Heart left ventricle (tissue), 16 donors: ENCODE measurements around the gene BCR. TPM values are rescaled to one million over a fixed set of nuclear protein-coding genes. Genes with fewer than 3 reads are reported as not detected.
A peak's percentile ranks its signal among the peaks of the same experiment; 100 is the strongest.

Source experiments
- ATAC-seq, 4 donors: fragments of 200-7000 bp; cut with Tn5 transposase; one replicate each; pipeline ENCODE4 v1.9.1; 2020 to 2022; ENCODE audit warnings: moderate library complexity in 4 of 4, mild to moderate bottlenecking in 3 of 4, moderate number of reproducible peaks in 1 of 4
- DNase-seq, 5 donors: peaks; one replicate each; pipeline ENCODE4 v3.0.0-alpha.2; 2020
- H3K27ac ChIP-seq, 12 donors: fragments of 200-600 bp; sonication (generic) in 4 of 12; one replicate each; pipeline versions ENCODE4 v1.5.0 to v1.8.0; 2016 to 2022; ENCODE audit warnings: mild to moderate bottlenecking in 2 of 12
- H3K27me3 ChIP-seq, 9 donors: fragments of 200-600 bp; sonication (generic) in 2 of 9; one replicate each; pipeline versions ENCODE4 v1.5.1 to v1.8.0; 2016 to 2022; ENCODE audit warnings: mild to moderate bottlenecking in 3 of 9
- H3K36me3 ChIP-seq, 9 donors: fragments of 200-600 bp; sonication (generic) in 2 of 9; one replicate each; pipeline versions ENCODE4 v1.5.0 to v1.8.0; 2018 to 2022; ENCODE audit warnings: mild to moderate bottlenecking in 2 of 9
- H3K4me1 ChIP-seq, 12 donors: fragments of 200-600 bp; sonication (generic) in 4 of 12; one replicate each; pipeline versions ENCODE4 v1.5.0 to v1.8.0; 2016 to 2022; ENCODE audit warnings: mild to moderate bottlenecking in 3 of 12
- H3K4me3 ChIP-seq, 12 donors: fragments of 200-600 bp; sonication (generic) in 4 of 12; one replicate each; pipeline versions ENCODE4 v1.5.0 to v1.8.0; 2017 to 2022; ENCODE audit warnings: mild to moderate bottlenecking in 9 of 12, moderate library complexity in 4 of 12
- H3K9me3 ChIP-seq, 12 donors: fragments of 200-600 bp; sonication (generic) in 4 of 12; one replicate each; pipeline versions ENCODE4 v1.5.0 to v1.8.0; 2016 to 2022; ENCODE audit warnings: mild to moderate bottlenecking in 1 of 12
- POLR2A ChIP-seq, 2 donors: fragments of 450-650 bp; IDR thresholded peaks; one replicate each; pipeline ENCODE4 v1.6.1; 2017; ENCODE audit warnings: antibody characterized with exemption in 2 of 2, mild to moderate bottlenecking in 2 of 2, moderate library complexity in 2 of 2
- WGBS, 4 donors: extraction: QIAGEN DNeasy Blood & Tissue Kit in 2 of 4; methylation state at CpG; one replicate each; pipeline versions ENCODE4 v1.1.5 to v1.1.7; 2013 to 2018; 5-methylcytosine and 5-hydroxymethylcytosine counted together
- intact Hi-C, 10 donors: fragments of 100-400 bp; cut with DNase I; formaldehyde crosslinking; loops; one replicate each; pipeline versions ENCODE4 v1.11.1 to v1.14.2; 2022
- polyA plus RNA-seq, 2 donors: library from polyadenylated mRNA; stranded (reverse); fragments of 200-250 nt; gene quantifications; one replicate each; pipeline ENCODE4 v1.2.3, GENCODE V29; 2013
- total RNA-seq, 9 donors: library from RNA; depleted of rRNA in 2 of 9; stranded (reverse); fragments of >200 nt in 2 of 9; fragmentation: NEBNext Ultra II Directional in 3 of 9; extraction: Animal tissue kit (Norgen Biotek cat#: 25700) in 3 of 9; gene quantifications; one replicate each; pipeline versions ENCODE4 v1.1.0 to v1.2.4, GENCODE V29; 2016 to 2023
- TF ChIP-seq, protein P1 (sequence below), 12 donors: fragments of 200-600 bp; sonication (generic) in 4 of 12; IDR thresholded peaks; one replicate each; pipeline versions ENCODE4 v1.5.0 to v1.8.0; 2018 to 2022; ENCODE audit warnings: antibody characterized with exemption in 12 of 12, mild to moderate bottlenecking in 5 of 12
- donor health status: ischemic (EF 13 %, LVEDD 7.1; RV severe dilation, severe dysfunction).
- donor health status: healthy with polysubstance abuse.
- donor health status: DM: no; HTN: yes; CAD: no.
- donor health status: DM: no; HTN: no; CAD: no.
- donor health status: ischemic (EF 25% LVEDD 6.9; RV normal size, moderate dysfunction).
- donor health status: ischemic (EF 25% LVEDD 5.7; RV mildly dilated, moderate dysfunction).
- donor health status: healthy.
- donor health status: DM: yes; HTN: yes; CAD: no.
- donor health status: ischemic (EF 35%, LVEDD 5.7; RV mildly dilated, moderate dysfunction).
- donor health status: nonischemic (EF 11% LVEDD 7.7; RV severe dilation, severe dysfunction).
- donor health status: DM: yes; HTN: yes; CAD: no.
- donor health status: PGD.
- donor health status: ischemic (EF 29% LVEDD 5.4; RV normal size, mild dysfunction).
- donor health status: nonischemic (EF 23%, LVEDD 6.1; RV moderate dilation, normal function).

BCR gene
- total and polyA plus RNA-seq, 11 donors = 12.6 to 51.1 (median 28.7) TPM

DNA sequence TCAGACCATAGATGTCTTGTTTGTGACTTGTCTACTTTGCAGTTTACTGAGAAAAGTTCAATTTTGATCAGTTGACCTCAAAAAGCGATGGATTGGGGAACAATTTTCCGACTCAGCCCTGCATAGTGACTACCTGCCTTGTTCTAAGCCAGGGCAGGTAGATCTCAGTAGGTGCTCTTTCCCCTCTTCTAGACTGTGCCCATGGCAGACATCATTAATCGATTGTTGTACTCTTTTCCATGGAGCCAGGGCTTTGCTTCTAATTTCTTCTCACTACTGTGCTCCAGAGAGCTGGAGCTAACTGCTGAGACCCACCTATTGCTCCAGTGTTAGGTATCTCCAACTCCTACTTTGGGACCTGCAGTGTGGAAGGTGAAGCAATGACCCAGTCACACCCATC, 25.2 kb upstream of the BCR start:
- intact Hi-C loops = no loop called here
- no peaks in the 10 kb centered on the region for H3K9me3 ChIP-seq
- H3K27ac ChIP-seq = no peak overlapping the region
- no peak overlapping the region for H3K4me3 ChIP-seq
- H3K36me3 ChIP-seq = no peaks in the 10 kb centered on the region
- peaks cover 0 to 4% (median 0%) of the 10 kb centered on the region in 9 donors for H3K27me3 ChIP-seq
- ATAC-seq (no peak), DNase-seq (no peak)
- peaks cover 0 to 17% (median 0%) of the 10 kb centered on the region in 12 donors for H3K4me1 ChIP-seq
- TF ChIP-seq POLR2A (IDR thresholded peaks at IDR 0.05) = no peak
- TF ChIP-seq, protein P1, sequence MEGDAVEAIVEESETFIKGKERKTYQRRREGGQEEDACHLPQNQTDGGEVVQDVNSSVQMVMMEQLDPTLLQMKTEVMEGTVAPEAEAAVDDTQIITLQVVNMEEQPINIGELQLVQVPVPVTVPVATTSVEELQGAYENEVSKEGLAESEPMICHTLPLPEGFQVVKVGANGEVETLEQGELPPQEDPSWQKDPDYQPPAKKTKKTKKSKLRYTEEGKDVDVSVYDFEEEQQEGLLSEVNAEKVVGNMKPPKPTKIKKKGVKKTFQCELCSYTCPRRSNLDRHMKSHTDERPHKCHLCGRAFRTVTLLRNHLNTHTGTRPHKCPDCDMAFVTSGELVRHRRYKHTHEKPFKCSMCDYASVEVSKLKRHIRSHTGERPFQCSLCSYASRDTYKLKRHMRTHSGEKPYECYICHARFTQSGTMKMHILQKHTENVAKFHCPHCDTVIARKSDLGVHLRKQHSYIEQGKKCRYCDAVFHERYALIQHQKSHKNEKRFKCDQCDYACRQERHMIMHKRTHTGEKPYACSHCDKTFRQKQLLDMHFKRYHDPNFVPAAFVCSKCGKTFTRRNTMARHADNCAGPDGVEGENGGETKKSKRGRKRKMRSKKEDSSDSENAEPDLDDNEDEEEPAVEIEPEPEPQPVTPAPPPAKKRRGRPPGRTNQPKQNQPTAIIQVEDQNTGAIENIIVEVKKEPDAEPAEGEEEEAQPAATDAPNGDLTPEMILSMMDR (IDR thresholded peaks at IDR 0.05) = no peak
- whole genome bisulfite sequencing, 4 donors = 95 to 97% (median 96%) methylated on average over 3 of the region's 3 CpGs

DNA sequence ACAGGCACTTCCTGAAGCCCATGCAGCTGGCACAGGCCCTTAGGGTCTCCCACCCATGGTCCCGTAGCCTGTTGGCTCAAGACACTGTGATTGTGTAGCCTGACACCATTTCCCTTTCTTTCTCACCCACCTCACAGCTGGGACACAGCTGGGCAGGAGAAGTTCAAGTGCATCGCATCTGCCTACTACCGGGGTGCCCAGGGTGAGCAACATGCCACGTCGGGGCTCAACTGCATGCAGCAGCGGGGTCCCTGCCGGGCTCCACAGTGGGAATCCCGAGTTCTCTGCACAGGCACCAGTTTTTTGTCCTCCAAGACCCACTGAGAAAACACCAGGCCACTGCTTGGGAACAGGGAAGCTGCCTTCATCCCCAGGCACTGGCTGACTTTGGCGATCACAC, 24.5 kb upstream of the BCR start:
- ATAC-seq (no peak), DNase-seq (no peak)
- Histone ChIP-seq H3K27ac (no peak overlapping the region), H3K36me3 (no peaks in the 10 kb centered on the region), H3K4me3 (no peak overlapping the region), H3K9me3 (no peaks in the 10 kb centered on the region), H3K27me3 (peaks cover 0 to 4% (median 0%) of the 10 kb centered on the region in 9 donors), H3K4me1 (peaks cover 0 to 17% (median 0%) of the 10 kb centered on the region in 12 donors)
- WGBS, 4 donors = 93 to 95% (median 93%) methylated on average over 9 of the region's 9 CpGs
- intact Hi-C loops = no loop called here
- TF ChIP-seq, protein P1 (IDR thresholded peaks at IDR 0.05) = no peak
- no peak for TF ChIP-seq POLR2A (IDR thresholded peaks at IDR 0.05)

- Histone ChIP-seq H3K4me1 (peaks cover 0 to 17% (median 0%) of the 10 kb centered on the region in 12 donors), H3K36me3 (no peaks in the 10 kb centered on the region), H3K9me3 (no peaks in the 10 kb centered on the region), H3K27ac (no peak overlapping the region), H3K4me3 (no peak overlapping the region), H3K27me3 (peaks cover 0 to 4% (median 0%) of the 10 kb centered on the region in 9 donors)
- TF ChIP-seq POLR2A (IDR thresholded peaks at IDR 0.05) = no peak
- TF ChIP-seq, protein P1 (IDR thresholded peaks at IDR 0.05) = no peak
- peak in 1 of 5 donors; percentile 22 for DNase-seq
- 53 to 62% (median 58%) methylated on average over 8 of the region's 8 CpGs for WGBS, 4 donors
- intact Hi-C loops = no loop called here
- ATAC-seq = no peak
These were observed 24.0 kb upstream of the BCR start for GRCh38 chr22:23156286-23156685.

GRCh38 chr22:23157560-23158515, 22.5 kb upstream of the BCR start:
- no peak for ATAC-seq
- Histone ChIP-seq H3K27me3 (peaks cover 0 to 4% (median 0%) of the 10 kb centered on the region in 9 donors), H3K36me3 (no peaks in the 10 kb centered on the region), H3K4me3 (no peak overlapping the region), H3K27ac (no peak overlapping the region), H3K9me3 (no peaks in the 10 kb centered on the region), H3K4me1 (peaks cover 0 to 8% (median 0%) of the 10 kb centered on the region in 12 donors)
- intact Hi-C loops = no loop called here
- DNase-seq = peak in 2 of 5 donors; percentile 2 to 39
- TF ChIP-seq POLR2A (IDR thresholded peaks at IDR 0.05) = no peak
- TF ChIP-seq, protein P1 (IDR thresholded peaks at IDR 0.05) = no peak
- 85 to 89% (median 88%) methylated on average over 14 to 22 of the region's 22 CpGs for WGBS, 4 donors
